ENCODE measurements around the gene KCNJ6.

DNA sequence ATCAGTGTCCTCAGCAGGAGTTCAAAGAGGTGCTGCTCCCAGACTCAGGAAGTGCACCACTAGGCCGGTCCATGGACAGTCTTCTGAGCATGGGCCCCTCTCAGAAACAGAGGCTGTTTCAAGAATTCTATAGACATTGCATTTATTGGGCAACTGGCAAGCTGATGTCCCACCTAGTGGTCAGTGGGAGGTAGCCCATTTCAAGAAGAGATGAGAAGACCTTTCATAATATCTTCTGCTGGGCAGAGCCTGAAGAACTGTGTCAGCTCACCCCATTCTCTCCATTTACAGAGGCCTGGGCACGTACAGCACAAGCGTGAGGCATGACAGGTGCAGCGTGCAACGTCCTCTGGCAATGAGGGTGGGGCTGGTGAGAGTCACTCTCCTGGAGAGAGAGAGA, 333.7 kb downstream of the KCNJ6 start:
- TF ChIP-seq CREB1 (IDR thresholded peaks at IDR 0.05) (no peak), CREB1 (CRISPR knock-in tag; IDR thresholded peaks at IDR 0.05) (no peak), MAX (CRISPR knock-in tag; IDR thresholded peaks at IDR 0.05) (no peak), YY1 (IDR thresholded peaks at IDR 0.05; ENCODE audit: borderline replicate concordance in 1 of 3, control insufficient read depth in 1 of 3, extremely low read depth in 1 of 3, insufficient read depth in 3 of 3, insufficient read length in 1 of 3, insufficient replicate concordance in 2 of 3, low read depth in 1 of 3, low read length in 2 of 3) (no peak), ZNF766 (CRISPR knock-in tag; conservative IDR thresholded peaks at IDR 0.05) (no peak), ZBTB34 (CRISPR knock-in tag; IDR thresholded peaks at IDR 0.05) (no peak), CTCF (IDR thresholded peaks at IDR 0.05 in 2 of 3, conservative IDR thresholded peaks at IDR 0.05 in 1 of 3; ENCODE audit: insufficient read depth in 2 of 3, low read depth in 1 of 3, low read length in 3 of 3) (peak; percentile 78 to 93 (median 91)), ESRRA (IDR thresholded peaks at IDR 0.05; ENCODE audit: borderline replicate concordance, low read depth) (no peak), ZFP1 (CRISPR knock-in tag; IDR thresholded peaks at IDR 0.05) (no peak), JUN (IDR thresholded peaks at IDR 0.05; ENCODE audit: borderline replicate concordance, low read depth, low read length) (0 out of 2 replicates have a peak, but pooled peaks have one; percentile 40), JUN (CRISPR knock-in tag; IDR thresholded peaks at IDR 0.05; ENCODE audit: borderline replicate concordance) (no peak), DACH1 (IDR thresholded peaks at IDR 0.05; ENCODE audit: partially characterized antibody) (no peak), POLR2A (conservative IDR thresholded peaks at IDR 0.05) (no peak), GTF2F1 (IDR thresholded peaks at IDR 0.05; ENCODE audit: low read depth, low read length) (no peak)
- TF ChIP-seq, protein P1, sequence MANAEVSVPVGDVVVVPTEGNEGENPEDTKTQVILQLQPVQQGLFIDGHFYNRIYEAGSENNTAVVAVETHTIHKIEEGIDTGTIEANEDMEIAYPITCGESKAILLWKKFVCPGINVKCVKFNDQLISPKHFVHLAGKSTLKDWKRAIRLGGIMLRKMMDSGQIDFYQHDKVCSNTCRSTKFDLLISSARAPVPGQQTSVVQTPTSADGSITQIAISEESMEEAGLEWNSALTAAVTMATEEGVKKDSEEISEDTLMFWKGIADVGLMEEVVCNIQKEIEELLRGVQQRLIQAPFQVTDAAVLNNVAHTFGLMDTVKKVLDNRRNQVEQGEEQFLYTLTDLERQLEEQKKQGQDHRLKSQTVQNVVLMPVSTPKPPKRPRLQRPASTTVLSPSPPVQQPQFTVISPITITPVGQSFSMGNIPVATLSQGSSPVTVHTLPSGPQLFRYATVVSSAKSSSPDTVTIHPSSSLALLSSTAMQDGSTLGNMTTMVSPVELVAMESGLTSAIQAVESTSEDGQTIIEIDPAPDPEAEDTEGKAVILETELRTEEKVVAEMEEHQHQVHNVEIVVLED (CRISPR knock-in tag; IDR thresholded peaks at IDR 0.05): no peak

All from K562 (cell line).